ENCODE results near the gene MAF. TPM values are rescaled to one million over a fixed set of nuclear protein-coding genes. Genes with fewer than 3 reads are reported as not detected.

MAF gene
- total and polyA plus RNA-seq, 2 experiments from 2014 or later = 0.91 to 2.5 TPM

- no peaks in the 10 kb centered on the region for H3K9me3 Mint-ChIP-seq
- peak overlapping the region; percentile 9; the same call in 1 of the 2 replicates for H2AFZ ChIP-seq
- H3K27ac ChIP-seq (ENCODE audit: low read depth) = no peak overlapping the region
- H3K4me2 ChIP-seq = no peak overlapping the region
- DNase-seq (ENCODE audit: low spot score) (peak; percentile 15), ATAC-seq (peak; percentile 36; the same call in 1 of the 3 replicates)
- H3K4me3 Mint-ChIP-seq = no peak overlapping the region
- H3K4me3 ChIP-seq = no peak overlapping the region
- no peaks in the 10 kb centered on the region for H4K20me1 ChIP-seq (replicated peaks; ENCODE audit: insufficient read depth)
- H3K4me1 ChIP-seq (ENCODE audit: insufficient read depth) = peaks cover 8% of the 10 kb centered on the region; the same call in 1 of the 2 replicates
- no peak overlapping the region for H3K27ac Mint-ChIP-seq
- H3F3A ChIP-seq (replicated peaks; ENCODE audit: low read depth) = no peaks in the 10 kb centered on the region
- no peaks in the 10 kb centered on the region for H3K36me3 ChIP-seq (ENCODE audit: insufficient read depth)
- no peaks in the 10 kb centered on the region for H3K36me3 Mint-ChIP-seq (ENCODE audit: low read depth)
- H3K27me3 ChIP-seq (ENCODE audit: insufficient read depth) = no peaks in the 10 kb centered on the region
- no peaks in the 10 kb centered on the region for H3K9me2 ChIP-seq (ENCODE audit: insufficient read depth)
- H3K27me3 Mint-ChIP-seq (ENCODE audit: insufficient read depth, low read depth, poor library complexity) = peaks cover 1% of the 10 kb centered on the region
- TF ChIP-seq JUNB (IDR thresholded peaks at IDR 0.05; ENCODE audit: unreplicated experiment) (no peak), CTCF (conservative IDR thresholded peaks at IDR 0.05; ENCODE audit: low read depth in 2 of 2) (no peak)
- H3K4me1 Mint-ChIP-seq = peaks cover 29% of the 10 kb centered on the region
- no peaks in the 10 kb centered on the region for H3K79me2 ChIP-seq (replicated peaks; ENCODE audit: insufficient read depth)
Measured at GRCh38 chr16:79571903-79572535, 28.5 kb downstream of the MAF start.

- no peaks in the 10 kb centered on the region for H4K20me1 ChIP-seq (replicated peaks; ENCODE audit: insufficient read depth)
- Mint-ChIP-seq H3K4me3 (no peak overlapping the region), H3K36me3 (ENCODE audit: low read depth) (no peaks in the 10 kb centered on the region), H3K4me1 (peaks cover 25% of the 10 kb centered on the region), H3K27ac (no peak overlapping the region), H3K27me3 (ENCODE audit: insufficient read depth, low read depth, poor library complexity) (no peaks in the 10 kb centered on the region), H3K9me3 (no peaks in the 10 kb centered on the region)
- no peaks in the 10 kb centered on the region for H3K79me2 ChIP-seq (replicated peaks; ENCODE audit: insufficient read depth)
- no peaks in the 10 kb centered on the region for H3K27me3 ChIP-seq (ENCODE audit: insufficient read depth)
- H3K9me2 ChIP-seq (ENCODE audit: insufficient read depth) = no peaks in the 10 kb centered on the region; the same call in 1 of the 2 replicates
- no peak overlapping the region for H3K27ac ChIP-seq (ENCODE audit: low read depth)
- no peak for DNase-seq (ENCODE audit: low spot score)
- H3K36me3 ChIP-seq (ENCODE audit: insufficient read depth) = no peaks in the 10 kb centered on the region
- H3K4me1 ChIP-seq (ENCODE audit: insufficient read depth) = peaks cover 8% of the 10 kb centered on the region; the same call in 1 of the 2 replicates
- H3K4me3 ChIP-seq = no peak overlapping the region
- H2AFZ ChIP-seq = peak overlapping the region; percentile 9; the same call in 1 of the 2 replicates
- H3F3A ChIP-seq (replicated peaks; ENCODE audit: low read depth) = no peaks in the 10 kb centered on the region
- TF ChIP-seq ZNF331 (CRISPR knock-in tag; IDR thresholded peaks at IDR 0.05; ENCODE audit: low read depth) (no peak), JUNB (IDR thresholded peaks at IDR 0.05; ENCODE audit: unreplicated experiment) (no peak), REST (IDR thresholded peaks at IDR 0.05; ENCODE audit: unreplicated experiment) (no peak), ZNF114 (CRISPR knock-in tag; IDR thresholded peaks at IDR 0.05) (no peak), EZH2phosphoT487 (IDR thresholded peaks at IDR 0.05; ENCODE audit: unreplicated experiment) (no peak), CTCF (conservative IDR thresholded peaks at IDR 0.05; ENCODE audit: low read depth in 2 of 2) (no peak)
- H3K4me2 ChIP-seq = no peak overlapping the region
- no peak for ATAC-seq
Measured at GRCh38 chr16:79571065-79571902, 29.3 kb downstream of the MAF start.

Data from GM23338 (cell line).